ENCODE measurements around the gene CRYGA.
A peak's percentile ranks its signal among the peaks of the same experiment; 100 is the strongest.
"Not testable (repeated sequence)": the region's sequence is repeated elsewhere in the genome, so short reads cannot be mapped to it uniquely, and the experiment has no call there.

The CRYGA gene

DNA sequence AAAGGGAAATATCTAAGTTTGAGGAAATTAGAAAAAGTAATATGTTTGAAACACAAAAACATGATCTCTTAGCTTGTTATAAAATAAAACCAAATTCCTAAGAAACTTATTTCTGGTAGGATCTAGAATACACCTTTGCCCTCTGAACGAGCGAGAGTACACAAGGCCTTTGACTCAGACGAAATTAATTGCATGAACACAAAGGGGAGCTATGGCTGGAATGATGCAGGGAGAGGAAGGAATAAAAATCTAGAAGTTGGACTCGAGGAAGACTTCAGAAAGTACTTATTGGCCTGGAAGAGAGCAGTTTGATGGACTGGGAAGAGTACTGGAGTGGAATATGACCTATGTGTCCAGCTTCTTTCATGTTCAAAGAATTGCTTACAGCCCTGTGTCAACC lies 38.1 kb downstream of the CRYGA start:
- Histone ChIP-seq H3K36me3 (ENCODE audit: control insufficient read depth, insufficient read depth, low read length) (no peaks in the 10 kb centered on the region), H3K9me3 (ENCODE audit: control insufficient read depth, low read length) (no peaks in the 10 kb centered on the region), H3K27ac (ENCODE audit: low read depth, low read length, severe bottlenecking) (no peak overlapping the region), H3K4me3 (ENCODE audit: extremely low read depth, insufficient read depth, low read length, poor library complexity, severe bottlenecking) (no peak overlapping the region), H3K4me1 (ENCODE audit: control insufficient read depth, insufficient read depth, low read length, poor library complexity, severe bottlenecking) (no peaks in the 10 kb centered on the region)
- WGBS, 2 experiments (ENCODE audit: insufficient coverage in 2 of 2), result 81 to 88% methylated on average over 1 to 4 of the region's 4 CpGs

DNA sequence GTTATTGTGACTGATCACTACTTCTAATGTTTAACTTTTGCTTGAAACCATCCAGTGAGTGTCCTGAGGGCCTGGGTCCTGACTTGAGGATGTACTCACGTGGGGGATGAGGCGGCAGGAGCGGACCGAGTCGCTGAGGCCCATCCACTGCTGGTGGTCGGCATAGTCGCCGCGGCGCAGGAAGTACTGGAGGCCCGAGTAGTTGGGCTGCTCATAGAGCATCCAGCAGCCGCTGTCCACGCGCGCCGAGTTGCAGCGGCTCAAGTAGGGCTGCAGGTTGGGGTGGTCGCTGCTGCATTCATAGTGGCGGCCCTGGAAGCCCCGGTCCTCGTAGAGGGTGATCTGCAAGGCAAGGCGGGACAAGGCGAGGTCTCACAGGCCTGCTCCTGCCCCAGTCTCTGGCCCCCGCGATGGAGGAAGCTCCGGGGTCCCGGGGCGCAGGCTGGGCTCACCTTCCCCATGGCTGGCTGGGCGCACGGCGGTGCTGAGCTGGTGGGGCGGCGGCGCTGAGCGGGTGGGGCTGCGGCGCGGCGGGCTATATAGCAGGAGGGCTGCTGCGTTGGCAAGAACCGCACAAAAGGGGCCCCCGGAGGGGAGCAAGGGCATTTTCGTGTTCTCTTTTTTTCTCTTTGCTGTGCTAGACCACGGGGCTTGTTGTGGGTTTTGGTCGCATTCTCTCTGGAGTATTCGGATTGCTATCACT lies 39.2 kb downstream of the CRYGA start, which contains the start of gene CRYGD:
Gene CRYGD (minus strand): TSS at position 512 of the 703 bp plus-strand sequence. CDS start 51 bp downstream, at position 461.
- H3K36me3 ChIP-seq (ENCODE audit: control insufficient read depth, insufficient read depth, low read length); H3K27ac ChIP-seq (ENCODE audit: low read depth, low read length, severe bottlenecking); H3K4me1 ChIP-seq (ENCODE audit: control insufficient read depth, insufficient read depth, low read length, poor library complexity, severe bottlenecking); H3K4me3 ChIP-seq (ENCODE audit: extremely low read depth, insufficient read depth, low read length, poor library complexity, severe bottlenecking); H3K9me3 ChIP-seq (ENCODE audit: control insufficient read depth, low read length): not testable (repeated sequence)
- 79 to 81% methylated on average over 31 to 36 of the region's 46 CpGs for WGBS, 2 experiments (ENCODE audit: insufficient coverage in 2 of 2)

DNA sequence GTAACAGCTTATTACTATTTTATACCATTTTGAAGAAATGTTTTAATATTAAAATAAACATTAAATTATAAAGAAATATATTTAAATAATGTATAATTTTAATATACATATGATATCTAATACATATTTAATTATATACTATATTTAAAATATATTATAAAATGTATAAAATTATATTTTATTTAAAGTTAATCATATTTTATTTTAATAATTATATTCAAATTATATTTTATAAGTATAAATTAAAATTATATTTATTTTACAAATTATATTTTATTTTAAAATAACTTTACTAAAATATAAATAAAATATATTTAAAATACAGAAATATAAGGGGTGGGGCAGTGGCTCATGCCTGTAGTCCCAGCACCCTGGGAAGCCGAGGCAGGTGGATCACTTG lies 41.1 kb downstream of the CRYGA start:
- no peak overlapping the region for H3K4me3 ChIP-seq (ENCODE audit: extremely low read depth, insufficient read depth, low read length, poor library complexity, severe bottlenecking)
- no peaks in the 10 kb centered on the region for H3K36me3 ChIP-seq (ENCODE audit: control insufficient read depth, insufficient read depth, low read length)
- no peaks in the 10 kb centered on the region for H3K9me3 ChIP-seq (ENCODE audit: control insufficient read depth, low read length)

GRCh38 chr2:208118918-208119317 lies 44.5 kb downstream of the CRYGA start:
- Histone ChIP-seq H3K4me1 (ENCODE audit: control insufficient read depth, insufficient read depth, low read length, poor library complexity, severe bottlenecking) (no peaks in the 10 kb centered on the region), H3K4me3 (ENCODE audit: extremely low read depth, insufficient read depth, low read length, poor library complexity, severe bottlenecking) (no peak overlapping the region), H3K27ac (ENCODE audit: low read depth, low read length, severe bottlenecking) (no peak overlapping the region), H3K36me3 (ENCODE audit: control insufficient read depth, insufficient read depth, low read length) (no peaks in the 10 kb centered on the region), H3K9me3 (ENCODE audit: control insufficient read depth, low read length) (no peaks in the 10 kb centered on the region)
- WGBS, 2 experiments (ENCODE audit: insufficient coverage in 2 of 2), result 100% methylated on average over 2 of the region's 3 CpGs; no CpG with 5 or more reads in 1 of the 2 experiments

More for the DNA sequence above, 41.1 kb downstream of the CRYGA start:
- no peak overlapping the region for H3K27ac ChIP-seq (ENCODE audit: low read depth, low read length, severe bottlenecking)
- 90% methylated on average over 1 of the region's 1 CpG; no CpG with 5 or more reads in 1 of the 2 experiments for WGBS, 2 experiments (ENCODE audit: insufficient coverage in 2 of 2)
- H3K4me1 ChIP-seq (ENCODE audit: control insufficient read depth, insufficient read depth, low read length, poor library complexity, severe bottlenecking), result no peaks in the 10 kb centered on the region

- H3K9me3 ChIP-seq (ENCODE audit: control insufficient read depth, low read length); H3K4me3 ChIP-seq (ENCODE audit: extremely low read depth, insufficient read depth, low read length, poor library complexity, severe bottlenecking); H3K27ac ChIP-seq (ENCODE audit: low read depth, low read length, severe bottlenecking); H3K36me3 ChIP-seq (ENCODE audit: control insufficient read depth, insufficient read depth, low read length); H3K4me1 ChIP-seq (ENCODE audit: control insufficient read depth, insufficient read depth, low read length, poor library complexity, severe bottlenecking): not testable (repeated sequence)
- WGBS, 2 experiments (ENCODE audit: insufficient coverage in 2 of 2), result 90 to 100% methylated on average over 5 to 7 of the region's 11 CpGs
These were observed 46.0 kb downstream of the CRYGA start for GRCh38 chr2:208117390-208117789.

- Histone ChIP-seq H3K9me3 (ENCODE audit: control insufficient read depth, low read length) (no peaks in the 10 kb centered on the region), H3K27ac (ENCODE audit: low read depth, low read length, severe bottlenecking) (no peak overlapping the region), H3K36me3 (ENCODE audit: control insufficient read depth, insufficient read depth, low read length) (no peaks in the 10 kb centered on the region), H3K4me3 (ENCODE audit: extremely low read depth, insufficient read depth, low read length, poor library complexity, severe bottlenecking) (no peak overlapping the region), H3K4me1 (ENCODE audit: control insufficient read depth, insufficient read depth, low read length, poor library complexity, severe bottlenecking) (no peaks in the 10 kb centered on the region)
- 8 to 25% methylated on average over 5 of the region's 7 CpGs for WGBS, 2 experiments (ENCODE audit: insufficient coverage in 2 of 2)
These were observed 50.4 kb downstream of the CRYGA start for GRCh38 chr2:208112969-208113368.

GRCh38 chr2:208112273-208112745 lies 51.1 kb downstream of the CRYGA start:
- H3K4me1 ChIP-seq (ENCODE audit: control insufficient read depth, insufficient read depth, low read length, poor library complexity, severe bottlenecking); H3K36me3 ChIP-seq (ENCODE audit: control insufficient read depth, insufficient read depth, low read length); H3K27ac ChIP-seq (ENCODE audit: low read depth, low read length, severe bottlenecking); H3K9me3 ChIP-seq (ENCODE audit: control insufficient read depth, low read length): not testable (repeated sequence)
- WGBS, 2 experiments (ENCODE audit: insufficient coverage in 2 of 2), result 24% methylated on average over 12 to 18 of the region's 36 CpGs
- H3K4me3 ChIP-seq (ENCODE audit: extremely low read depth, insufficient read depth, low read length, poor library complexity, severe bottlenecking), result peak overlapping the region; percentile 19

Measured in mesodermal cell (in vitro differentiated cells).